Motor neuron (in vitro differentiated cells): ENCODE data around the gene ZNF354B. TPM values are rescaled to one million over a fixed set of nuclear protein-coding genes. Genes with fewer than 3 reads are reported as not detected.
"Not testable (repeated sequence)": the region's sequence is repeated elsewhere in the genome, so short reads cannot be mapped to it uniquely, and the experiment has no call there.

Experiments used
- ATAC-seq, 8 experiments: fragments of 200-7000 bp; cut with Tn5 transposase; replicated peaks in 6 of 8; 2 replicates each; pipeline ENCODE4 v1.8.0; 2021; ENCODE audit warnings: mild to moderate bottlenecking in 8 of 8, moderate library complexity in 8 of 8
- H3K27ac ChIP-seq, 2 donors: fragments of 250-450 bp; sonication (Bioruptor Pico); 2 replicates each; pipeline ENCODE4 v1.9.0; 2021; ENCODE audit warnings: antibody characterized with exemption in 2 of 2, mild to moderate bottlenecking in 2 of 2, moderate library complexity in 1 of 2
- H3K4me1 ChIP-seq, 2 donors: fragments of 250-450 bp; sonication (Bioruptor Pico); replicated peaks in 1 of 2; 2 replicates each; pipeline ENCODE4 v1.6.1; 2021; ENCODE audit warnings: antibody characterized with exemption in 2 of 2, mild to moderate bottlenecking in 2 of 2, moderate library complexity in 1 of 2
- H3K4me3 ChIP-seq, 5 donors: fragments of 250-450 bp; sonication (Bioruptor Pico); 2 replicates each; pipeline ENCODE4 v1.9.0; 2021; ENCODE audit warnings: antibody characterized with exemption in 5 of 5, mild to moderate bottlenecking in 5 of 5, moderate library complexity in 4 of 5
- WGBS, 10 experiments: fragments of 450-650 bp; shearing (Covaris generic); methylation state at CpG; one replicate each; pipeline ENCODE4 v1.0.0; 2022; 5-methylcytosine and 5-hydroxymethylcytosine counted together
- in situ Hi-C, 9 experiments: fragments of 400-800 bp; cut with MboI; loops; one replicate each; pipeline ENCODE4 v1.15.0; 2021; ENCODE audit warnings: low sequenced_read_pairs in 9 of 9, low pct_unique_long_range_greater_than_20kb in 2 of 9; ENCODE audit not compliant: unreplicated experiment in 9 of 9
- total RNA-seq, 8 experiments: library from RNA; unstranded; fragments of 300-600 nt; gene quantifications; 2 replicates each; pipeline versions ENCODE4 v1.2.3 to v1.2.4, GENCODE V29; 2022

ZNF354B gene
- total RNA-seq, 8 experiments from 2014 or later: 9.2 to 22.9 (median 11.8) TPM

- no peak overlapping the region for H3K27ac ChIP-seq
- in situ Hi-C loops: no loop called here
- 40 to 100% (median 90%) methylated on average over 1 to 5 of the region's 5 CpGs for WGBS, 10 experiments
- no peak overlapping the region for H3K4me3 ChIP-seq
- no peak for ATAC-seq
- no peaks in the 10 kb centered on the region for H3K4me1 ChIP-seq
Observed at GRCh38 chr5:178849316-178849715, 10.4 kb upstream of the ZNF354B start.

GRCh38 chr5:178851951-178852350 is 7.8 kb upstream of the ZNF354B start:
- WGBS, 10 experiments: 0 to 92% (median 60%) methylated on average over 1 to 2 of the region's 3 CpGs; no CpG with 5 or more reads in 5 of the 10 experiments
- in situ Hi-C loops: no loop called here
- ATAC-seq: no peak
- Histone ChIP-seq H3K4me3 (no peak overlapping the region), H3K4me1 (no peaks in the 10 kb centered on the region), H3K27ac (no peak overlapping the region)

GRCh38 chr5:178854284-178854683 is 5.5 kb upstream of the ZNF354B start:
- no peak for ATAC-seq
- Histone ChIP-seq H3K4me3 (no peak overlapping the region), H3K27ac (no peak overlapping the region), H3K4me1 (no peaks in the 10 kb centered on the region)
- WGBS, 10 experiments: 33 to 80% (median 65%) methylated on average over 2 to 4 of the region's 5 CpGs; no CpG with 5 or more reads in 2 of the 10 experiments
- in situ Hi-C loops: no loop called here

- H3K27ac ChIP-seq, H3K4me1 ChIP-seq, in situ Hi-C loops: not testable (repeated sequence)
- peak in 5 of 8 experiments; percentile 3 to 17 (median 6) for ATAC-seq
- H3K4me3 ChIP-seq: peak overlapping the region; percentile 46 to 90 (median 76)
- WGBS, 10 experiments: no CpG with 5 or more reads among the region's 31 CpGs
Observed at GRCh38 chr5:178860615-178861014, 862 bp downstream of the ZNF354B start.

GRCh38 chr5:178861627-178862026 is 1.9 kb downstream of the ZNF354B start:
- H3K27ac ChIP-seq: no peak overlapping the region
- peaks cover 0 to 6% of the 10 kb centered on the region in 2 donors for H3K4me1 ChIP-seq
- 80 to 100% (median 93%) methylated on average over 1 to 5 of the region's 8 CpGs; no CpG with 5 or more reads in 5 of the 10 experiments for WGBS, 10 experiments
- in situ Hi-C loops: no loop called here
- no peak for ATAC-seq
- no peak overlapping the region for H3K4me3 ChIP-seq

- 100% methylated on average over 4 of the region's 4 CpGs; no CpG with 5 or more reads in 9 of the 10 experiments for WGBS, 10 experiments
- no peak overlapping the region for H3K27ac ChIP-seq
- ATAC-seq: no peak
- no peaks in the 10 kb centered on the region for H3K4me1 ChIP-seq
- H3K4me3 ChIP-seq: no peak overlapping the region
- in situ Hi-C loops: no loop called here
Observed at GRCh38 chr5:178866946-178867345, 7.2 kb downstream of the ZNF354B start.

DNA sequence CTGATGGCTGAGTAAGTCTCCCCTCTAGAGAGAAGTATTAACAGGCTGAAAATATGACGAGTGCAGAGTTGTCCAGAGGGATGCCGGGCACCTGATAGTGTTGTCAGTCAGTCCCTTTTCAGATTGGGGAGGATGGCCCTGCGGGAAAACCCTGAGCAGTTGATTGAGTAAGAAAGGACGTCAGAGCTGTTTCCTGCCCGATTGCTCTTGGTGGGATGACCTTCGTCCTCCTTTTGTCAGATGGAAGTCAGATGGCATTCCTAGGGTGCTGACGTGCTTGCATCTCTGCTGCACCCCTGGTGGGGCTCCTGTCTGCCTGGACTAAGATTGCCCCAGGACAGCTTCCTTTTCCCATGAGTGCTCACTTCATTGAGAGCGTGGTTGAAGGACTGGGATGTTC is 9.8 kb downstream of the ZNF354B start:
- 40 to 98% (median 91%) methylated on average over 1 to 7 of the region's 8 CpGs; no CpG with 5 or more reads in 2 of the 10 experiments for WGBS, 10 experiments
- ATAC-seq: no peak
- in situ Hi-C loops: no loop called here

GRCh38 chr5:178870411-178870810 is 10.7 kb downstream of the ZNF354B start:
- H3K4me3 ChIP-seq: no peak overlapping the region
- ATAC-seq: no peak
- H3K27ac ChIP-seq: no peak overlapping the region
- WGBS, 10 experiments: 82 to 100% (median 95%) methylated on average over 3 to 7 of the region's 8 CpGs; no CpG with 5 or more reads in 4 of the 10 experiments
- in situ Hi-C loops: no loop called here
- H3K4me1 ChIP-seq: no peaks in the 10 kb centered on the region

More for the DNA sequence above, 9.8 kb downstream of the ZNF354B start:
- no peak overlapping the region for H3K27ac ChIP-seq
- no peaks in the 10 kb centered on the region for H3K4me1 ChIP-seq
- no peak overlapping the region for H3K4me3 ChIP-seq

- in situ Hi-C loops: no loop called here
- no peak overlapping the region for H3K4me3 ChIP-seq
- no peak overlapping the region for H3K27ac ChIP-seq
- H3K4me1 ChIP-seq: no peaks in the 10 kb centered on the region
- no peak for ATAC-seq
- 60 to 100% (median 100%) methylated on average over 1 of the region's 1 CpG; no CpG with 5 or more reads in 2 of the 10 experiments for WGBS, 10 experiments
Observed at GRCh38 chr5:178872302-178872701, 12.5 kb downstream of the ZNF354B start.

DNA sequence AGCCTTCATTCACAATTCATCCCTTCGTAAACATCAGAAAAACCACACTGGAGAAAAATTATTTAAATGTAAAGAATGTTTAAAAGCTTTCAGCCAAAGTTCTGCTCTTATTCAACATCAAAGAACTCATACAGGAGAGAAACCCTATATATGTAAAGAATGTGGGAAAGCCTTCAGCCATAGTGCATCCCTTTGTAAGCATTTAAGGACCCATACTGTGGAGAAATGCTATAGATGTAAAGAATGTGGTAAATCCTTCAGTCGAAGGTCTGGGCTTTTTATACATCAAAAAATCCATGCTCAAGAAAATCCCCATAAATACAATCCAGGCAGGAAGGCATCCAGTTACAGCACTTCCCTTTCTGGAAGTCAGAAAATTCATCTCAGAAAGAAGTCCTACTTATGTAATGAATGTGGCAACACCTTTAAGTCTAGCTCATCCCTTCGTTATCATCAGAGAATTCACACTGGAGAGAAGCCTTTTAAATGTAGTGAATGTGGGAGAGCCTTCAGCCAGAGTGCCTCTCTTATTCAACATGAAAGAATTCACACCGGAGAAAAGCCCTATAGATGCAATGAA is 23.5 kb downstream of the ZNF354B start:
- in situ Hi-C loops, H3K4me3 ChIP-seq, ATAC-seq, H3K27ac ChIP-seq, H3K4me1 ChIP-seq: not testable (repeated sequence)
- 40 to 100% (median 100%) methylated on average over 1 to 3 of the region's 4 CpGs; no CpG with 5 or more reads in 1 of the 10 experiments for WGBS, 10 experiments

DNA sequence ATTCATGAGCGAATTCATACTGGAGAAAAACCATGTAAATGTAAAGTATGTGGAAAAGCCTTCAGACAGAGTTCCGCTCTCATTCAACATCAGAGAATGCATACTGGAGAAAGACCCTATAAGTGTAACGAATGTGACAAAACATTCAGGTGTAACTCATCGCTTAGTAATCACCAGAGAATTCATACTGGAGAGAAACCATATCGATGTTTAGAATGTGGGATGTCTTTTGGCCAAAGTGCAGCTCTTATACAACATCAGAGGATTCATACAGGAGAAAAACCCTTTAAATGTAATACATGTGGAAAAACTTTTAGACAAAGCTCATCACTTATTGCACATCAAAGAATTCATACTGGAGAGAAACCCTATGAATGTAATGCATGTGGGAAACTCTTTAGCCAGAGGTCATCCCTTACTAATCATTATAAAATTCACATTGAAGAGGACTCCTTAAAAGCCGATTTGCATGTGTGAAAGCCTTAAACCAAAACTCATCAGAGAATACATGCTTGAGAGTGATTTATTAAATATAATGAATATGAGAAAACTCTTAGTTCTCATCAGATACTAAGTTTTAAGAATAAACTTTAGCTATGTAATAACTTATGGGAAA is 24.2 kb downstream of the ZNF354B start:
- 89 to 100% (median 98%) methylated on average over 1 to 5 of the region's 6 CpGs for WGBS, 10 experiments
- H3K4me3 ChIP-seq: no peak overlapping the region
- no peaks in the 10 kb centered on the region for H3K4me1 ChIP-seq
- no peak for ATAC-seq
- no peak overlapping the region for H3K27ac ChIP-seq
- in situ Hi-C loops: no loop called here

GRCh38 chr5:178895615-178896571 is 36.1 kb downstream of the ZNF354B start, which contains the start of gene ZFP2:
ZFP2 (plus strand) TSS chr5:178895913; CDS start chr5:178931314, 35,401 bp downstream.
- Histone ChIP-seq H3K27ac (peak within 1 kb of the TSS; percentile 78 to 83), H3K4me3 (peak within 1 kb of the TSS; percentile 61 to 78 (median 64)), H3K4me1 (peaks cover 2 to 6% of the 10 kb centered on the region in 2 donors)
- WGBS, 10 experiments: 3 to 40% (median 10%) methylated on average over 1 to 15 of the region's 79 CpGs; no CpG with 5 or more reads in 5 of the 10 experiments
- ATAC-seq: peak; percentile 95 to 98 (median 96)
- in situ Hi-C loops: no loop called here

GRCh38 chr5:178899289-178899688 is 39.5 kb downstream of the ZNF354B start:
- H3K4me1 ChIP-seq: peaks cover 2 to 6% of the 10 kb centered on the region in 2 donors
- ATAC-seq: no peak
- in situ Hi-C loops: no loop called here
- WGBS, 10 experiments: 40 to 100% (median 81%) methylated on average over 1 to 5 of the region's 5 CpGs; no CpG with 5 or more reads in 1 of the 10 experiments
- H3K4me3 ChIP-seq: no peak overlapping the region
- no peak overlapping the region for H3K27ac ChIP-seq
